NCI-H1436 treated with DMSO at 0.1 percent for 48 hours (cell line): ENCODE data around the gene RNF144B.
"Not testable (repeated sequence)": the region's sequence is repeated elsewhere in the genome, so short reads cannot be mapped to it uniquely, and the experiment has no call there.

ENCODE experiments used
- DNase-seq: peaks from one replicate; lab custom pipeline; 2025; lab: John Stamatoyannopoulos, UW

Gene RNF144B

GRCh38 chr6:18371656-18372055 lies 15.5 kb upstream of the RNF144B start:
- DNase-seq: no peak

- no peak for DNase-seq
These were observed 6.9 kb upstream of the RNF144B start for GRCh38 chr6:18380158-18380836.

GRCh38 chr6:18380851-18381250 lies 6.3 kb upstream of the RNF144B start:
- DNase-seq: no peak

GRCh38 chr6:18383441-18383840 lies 3.7 kb upstream of the RNF144B start:
- no peak for DNase-seq

- DNase-seq: no peak
These were observed 2.5 kb upstream of the RNF144B start for GRCh38 chr6:18384621-18385020.

GRCh38 chr6:18386298-18386976 lies 713 bp upstream of the RNF144B start:
- DNase-seq: no peak

- DNase-seq: no peak
These were observed 1.1 kb downstream of the RNF144B start for GRCh38 chr6:18388271-18388670.

- DNase-seq: no peak
These were observed 1.8 kb downstream of the RNF144B start for GRCh38 chr6:18388942-18389341.

GRCh38 chr6:18389479-18389878 lies 2.3 kb downstream of the RNF144B start:
- no peak for DNase-seq

GRCh38 chr6:18390476-18390875 lies 3.3 kb downstream of the RNF144B start:
- DNase-seq: no peak

GRCh38 chr6:18391023-18391422 lies 3.9 kb downstream of the RNF144B start:
- no peak for DNase-seq

- no peak for DNase-seq
These were observed 5.3 kb downstream of the RNF144B start for GRCh38 chr6:18392346-18392877.

- DNase-seq: no peak
These were observed 6.5 kb downstream of the RNF144B start for GRCh38 chr6:18393698-18394097.

GRCh38 chr6:18395177-18395855 lies 8.2 kb downstream of the RNF144B start:
- DNase-seq: no peak

GRCh38 chr6:18395856-18396197 lies 8.7 kb downstream of the RNF144B start:
- no peak for DNase-seq

- no peak for DNase-seq
These were observed 10.6 kb downstream of the RNF144B start for GRCh38 chr6:18397701-18398100.

GRCh38 chr6:18398225-18398624 lies 11.1 kb downstream of the RNF144B start:
- not testable (repeated sequence) for DNase-seq

GRCh38 chr6:18400831-18401446 lies 13.8 kb downstream of the RNF144B start:
- no peak for DNase-seq

- not testable (repeated sequence) for DNase-seq
These were observed 17.8 kb downstream of the RNF144B start for GRCh38 chr6:18404965-18405364.

- DNase-seq: no peak
These were observed 18.5 kb downstream of the RNF144B start for GRCh38 chr6:18405477-18406293.

GRCh38 chr6:18406955-18407749 lies 20.0 kb downstream of the RNF144B start:
- DNase-seq: no peak
